Measurements from ENCODE around the gene NELL1.

- TF ChIP-seq CTCF (IDR thresholded peaks at IDR 0.05; ENCODE audit: insufficient read depth, low read length) (no peak), SPI1 (IDR thresholded peaks at IDR 0.05; ENCODE audit: borderline replicate concordance, low read depth) (no peak), GABPA (IDR thresholded peaks at IDR 0.05; ENCODE audit: low read depth) (no peak), POLR2AphosphoS5 (IDR thresholded peaks at IDR 0.05; ENCODE audit: low read depth) (no peak)
These were observed 805.1 kb downstream of the NELL1 start for GRCh38 chr11:21474529-21474928.
